GM12878 (cell line): ENCODE results near the gene RIPOR3. TPM values are rescaled to one million over a fixed set of nuclear protein-coding genes. Genes with fewer than 3 reads are reported as not detected.
"Not testable (repeated sequence)": the region's sequence is repeated elsewhere in the genome, so short reads cannot be mapped to it uniquely, and the experiment has no call there.

Source experiments
- ATAC-seq: fragments of 200-7000 bp; cut with Tn5 transposase; 3 replicates; pipeline ENCODE4 v1.9.1; 2020; ENCODE audit warnings: mild to moderate bottlenecking, moderate library complexity
- BruUV-seq: library from RNA; stranded (reverse); fragments of 400-500 nt; replicated peaks from 2 replicates; lab custom pipeline; 2021; lab: Mats Ljungman, UMichigan
- CTCF ChIA-PET: fragments of 300-600 bp; sonication (Branson Sonifier 250); formaldehyde crosslinking; extraction: SDS; loops from one replicate; lab custom pipeline; 2021; ENCODE audit warnings: inconsistent platforms; lab: Yijun Ruan, JAX
- POLR2A ChIA-PET: fragments of 350-600 bp; formaldehyde crosslinking; extraction: SDS; loops from one replicate; lab custom pipeline; 2021; ENCODE audit warnings: inconsistent platforms; lab: Charles Lee
- RAD21 ChIA-PET: fragments of 300-600 bp; sonication (Branson Sonifier 250); formaldehyde crosslinking; loops from one replicate; lab custom pipeline; 2023; ENCODE audit warnings: antibody characterized with exemption; ENCODE audit not compliant: unreplicated experiment; lab: Charles Lee
- SMC1A ChIA-PET: fragments of 300-600 bp; sonication (Branson Sonifier 250); formaldehyde crosslinking; loops from one replicate; lab custom pipeline; 2023; ENCODE audit not compliant: unreplicated experiment, uncharacterized antibody; lab: Charles Lee
- DNase-seq: peaks from one replicate; pipeline ENCODE4 v3.0.0-alpha.2; 2011; ENCODE audit warnings: low read depth, low spot score
- FAIRE-seq: peaks from 3 replicates; lab custom pipeline; 2011; peaks lifted over from hg19 to GRCh38; lab: Jason Lieb, UNC
- H2AFZ ChIP-seq: 2 replicates; pipeline ENCODE4 v1.6.0; 2011; ENCODE audit warnings: low read depth, low read length, control low read depth; ENCODE audit not compliant: control insufficient read depth
- H3K27ac ChIP-seq: 2 replicates; pipeline ENCODE4 v1.5.1; 2011; ENCODE audit warnings: control low read depth; ENCODE audit not compliant: control insufficient read depth, insufficient read depth
- H3K27me3 ChIP-seq, 2 experiments: replicated peaks in 1 of 2; 2 replicates each; pipeline versions ENCODE4 v1.6.0 to v1.6.1; 2011; ENCODE audit warnings: low read length in 1 of 2; ENCODE audit not compliant: control insufficient read depth in 2 of 2, insufficient read depth in 2 of 2
- H3K36me3 ChIP-seq, 2 experiments: 2 replicates each; pipeline ENCODE4 v1.5.1; 2011; ENCODE audit warnings: low read length in 1 of 2; ENCODE audit not compliant: control insufficient read depth in 2 of 2, insufficient read depth in 2 of 2
- H3K4me1 ChIP-seq: 2 replicates; pipeline ENCODE4 v1.6.1; 2011; ENCODE audit warnings: mild to moderate bottlenecking, low read length, moderate library complexity, mixed read lengths; ENCODE audit not compliant: control insufficient read depth, insufficient read depth
- H3K4me2 ChIP-seq: 2 replicates; pipeline ENCODE4 v1.6.0; 2011; ENCODE audit warnings: control low read depth; ENCODE audit not compliant: control insufficient read depth, insufficient read depth
- H3K4me3 ChIP-seq: fragments of 200-600 bp; sonication (generic); 2 replicates; pipeline ENCODE4 v1.5.1; 2016
- H3K79me2 ChIP-seq: 2 replicates; pipeline ENCODE4 v1.6.0; 2011; ENCODE audit warnings: low read length; ENCODE audit not compliant: control insufficient read depth, insufficient read depth
- H3K9ac ChIP-seq: 2 replicates; pipeline ENCODE4 v1.8.0; 2011; ENCODE audit warnings: low read length, control low read depth, mixed read lengths; ENCODE audit not compliant: control insufficient read depth, insufficient read depth
- H3K9me3 ChIP-seq: replicated peaks from 3 replicates; pipeline ENCODE4 v1.5.1; 2011; ENCODE audit warnings: mild to moderate bottlenecking, low read length; ENCODE audit not compliant: control insufficient read depth, insufficient read depth
- H4K20me1 ChIP-seq: 2 replicates; pipeline ENCODE4 v1.6.0; 2011; ENCODE audit not compliant: control insufficient read depth, insufficient read depth
- BCLAF1 ChIP-seq: fragments of 450-650 bp; IDR thresholded peaks from 2 replicates; pipeline ENCODE4 v1.6.1; 2017; ENCODE audit warnings: antibody characterized with exemption, mild to moderate bottlenecking, moderate library complexity
- ETV6 ChIP-seq, 2 experiments: fragments of 450-650 bp in 1 of 2; IDR thresholded peaks in 1 of 2; conservative IDR thresholded peaks in 1 of 2; 2 replicates each; pipeline ENCODE4 v1.6.1; 2014; ENCODE audit warnings: antibody characterized with exemption in 1 of 2, borderline replicate concordance in 1 of 2, low read depth in 1 of 2, mild to moderate bottlenecking in 1 of 2, moderate library complexity in 1 of 2
- NBN ChIP-seq: fragments of 450-650 bp; IDR thresholded peaks from 2 replicates; pipeline ENCODE4 v1.6.1; 2016
- NFXL1 ChIP-seq: fragments of 450-650 bp; IDR thresholded peaks from 2 replicates; pipeline ENCODE4 v1.6.1; 2017; ENCODE audit warnings: antibody characterized with exemption, mild to moderate bottlenecking, borderline replicate concordance
- WGBS: methylation state at CpG from one replicate; pipeline ENCODE4 v1.1.6; 2016; ENCODE audit warnings: low lambda C conversion rate; ENCODE audit not compliant: insufficient replicate concordance, insufficient coverage; ENCODE audit errors: missing lambda C conversion rate; 5-methylcytosine and 5-hydroxymethylcytosine counted together
- in situ Hi-C: fragments of 300-500 bp; cut with MboI; formaldehyde crosslinking; loops from 9 replicates; pipeline ENCODE4 v1.14.3; 2018; ENCODE audit warnings: mixed read lengths
- intact Hi-C: fragments of 100-400 bp; cut with micrococcal nuclease; formaldehyde crosslinking; loops from one replicate; pipeline ENCODE4 v1.14.2; 2022; ENCODE audit not compliant: unreplicated experiment
- polyA plus RNA-seq, 11 experiments: library from polyadenylated mRNA; depleted of rRNA in 4 of 11; unstranded in 6 of 11; stranded (reverse) in 5 of 11; fragments of >200 nt; fragmentation: Nextera tagmentation in 4 of 11; fragmentation: Illumina TruSeq in 1 of 11; extraction: Ambion mirVana in 4 of 11; extraction: Trizol in 1 of 11; gene quantifications; 1 replicate in 1 of 11; 2 replicates in 10 of 11; pipeline versions ENCODE4 v1.2.1 to v1.2.3, GENCODE V29; 2011 to 2016; ENCODE audit warnings: inconsistent platforms in 2 of 11, missing spikeins in 2 of 11, low read depth in 1 of 11
- total RNA-seq, 4 experiments: library from RNA; depleted of rRNA in 3 of 4; stranded (reverse); fragments of >200 nt in 3 of 4; fragmentation: Illumina TruSeq in 1 of 4; extraction: Trizol in 1 of 4; gene quantifications; 2 replicates each; pipeline versions ENCODE4 v1.2.1 to v1.2.3, GENCODE V29; 2013 to 2021

Gene RIPOR3
- total and polyA plus RNA-seq, 10 of the 15 experiments (the other 5 are each of a cell fraction or from before 2014, with no cell fraction given), result 0.04 to 0.55 (median 0.12) TPM; not detected in 6

DNA sequence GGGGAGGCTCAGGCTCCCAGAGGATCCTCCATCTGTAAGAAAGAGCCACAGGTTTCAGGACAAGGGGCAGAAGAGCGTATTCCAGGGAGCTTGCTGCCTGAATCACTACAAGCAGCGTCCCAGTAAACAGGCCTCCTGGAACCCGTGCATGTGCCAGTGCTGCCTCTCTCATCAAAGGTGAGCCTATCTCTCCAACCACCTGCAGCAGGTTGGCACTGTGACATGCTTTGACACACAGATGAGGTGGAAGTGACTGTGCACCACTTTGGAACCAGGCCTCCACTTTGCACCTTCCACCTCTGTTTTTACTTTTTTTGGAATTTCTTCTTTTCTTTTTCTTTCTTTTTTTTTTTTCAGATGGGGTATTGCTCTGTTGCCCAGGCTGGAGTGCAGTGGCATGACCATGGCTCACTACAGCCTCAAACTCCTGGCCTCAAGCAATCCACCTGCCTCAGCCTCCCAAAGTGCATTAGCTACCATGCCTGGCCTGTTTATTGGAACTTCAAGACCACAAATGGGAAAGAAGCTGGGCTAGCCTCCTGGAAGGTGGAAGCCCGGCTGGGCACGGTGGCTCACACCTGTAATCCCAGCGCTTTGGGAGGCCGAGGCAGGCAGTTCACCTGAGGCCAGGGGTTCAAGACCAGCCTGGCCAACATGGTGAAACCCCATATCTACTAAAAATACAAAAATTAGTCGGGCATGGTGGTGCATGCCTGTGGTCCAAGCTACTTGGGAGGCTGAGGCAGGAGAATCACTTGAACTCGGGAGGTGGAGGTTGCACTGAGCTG, 12.5 kb upstream of the RIPOR3 start:
- DNase-seq, ATAC-seq, H3K79me2 ChIP-seq, H3K4me2 ChIP-seq, H2AFZ ChIP-seq, POLR2A ChIA-PET, H4K20me1 ChIP-seq, H3K9me3 ChIP-seq, H3K36me3 ChIP-seq, BruUV-seq, H3K4me1 ChIP-seq, CTCF ChIA-PET, SMC1A ChIA-PET, H3K27me3 ChIP-seq, in situ Hi-C loops, intact Hi-C loops, FAIRE-seq, H3K4me3 ChIP-seq, H3K27ac ChIP-seq, H3K9ac ChIP-seq, RAD21 ChIA-PET: not testable (repeated sequence)
- WGBS, result 27% methylated on average over 9 of the region's 9 CpGs

DNA sequence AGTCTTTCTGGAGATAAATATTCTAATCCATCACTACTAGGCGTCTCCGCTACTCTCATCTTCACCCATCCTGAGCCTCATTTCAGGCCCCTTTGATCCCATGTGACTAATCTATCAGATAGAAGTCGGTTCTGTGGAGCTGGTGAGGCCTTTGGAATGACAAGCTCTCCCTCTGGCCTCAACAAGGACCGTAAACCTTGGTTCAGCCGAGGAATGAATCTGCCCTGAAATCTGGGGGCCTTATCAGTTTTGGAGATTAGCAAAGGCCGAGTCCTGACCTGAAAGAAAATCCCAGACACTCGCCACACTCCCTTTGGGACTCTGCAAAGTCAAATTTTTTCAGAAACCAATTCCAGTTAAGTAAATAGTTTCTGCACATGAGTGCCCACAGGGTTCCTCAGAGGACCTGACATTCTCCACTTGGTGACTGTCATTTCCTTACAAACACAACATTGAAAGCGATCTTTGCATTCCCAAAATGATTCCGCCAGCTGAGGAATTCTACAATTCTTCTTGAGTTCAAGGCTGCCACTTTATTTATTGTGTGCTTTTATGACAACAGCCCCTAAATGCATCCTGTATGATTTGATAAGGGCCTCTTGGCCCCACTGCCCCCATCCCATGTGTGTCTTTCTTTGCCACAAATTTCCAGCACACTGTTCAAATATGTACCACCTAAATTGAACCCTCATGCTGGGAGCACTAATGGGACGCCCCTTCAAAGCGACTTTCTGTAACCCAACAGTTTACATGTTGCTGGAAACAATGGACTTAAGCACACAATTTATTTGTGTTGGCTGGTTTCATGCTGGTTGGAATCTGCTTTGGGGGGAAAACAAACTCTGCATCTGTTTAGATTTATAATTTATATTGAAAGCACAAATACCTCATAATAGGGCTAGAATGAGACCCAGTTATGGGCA, 10.0 kb upstream of the RIPOR3 start:
- TF ChIP-seq NBN (no peak), NFXL1 (peak; percentile 85), ETV6 (conservative IDR thresholded peaks at IDR 0.05 in 1 of 2, IDR thresholded peaks at IDR 0.05 in 1 of 2; ENCODE audit: borderline replicate concordance in 1 of 2, low read depth in 1 of 2) (peak in 1 of 2 experiments; percentile 77; a peak in 1 of 4 replicates), BCLAF1 (no peak)
- SMC1A ChIA-PET, result no interaction called here
- H3K27ac ChIP-seq, result no peak overlapping the region
- H3K36me3 ChIP-seq, result no peaks in the 10 kb centered on the region
- H3K79me2 ChIP-seq, result no peaks in the 10 kb centered on the region
- no peaks in the 10 kb centered on the region for H3K9me3 ChIP-seq
- H2AFZ ChIP-seq, result no peak overlapping the region
- POLR2A ChIA-PET, result interaction anchor here (0.7 kb wide), 1 partner anchor 48 kb away, joined by 3 read pairs; no protein-coding TSS in a partner anchor
- RAD21 ChIA-PET, result no interaction called here
- WGBS, result 33% methylated on average over 11 of the region's 11 CpGs
- in situ Hi-C loops (no loop called here), intact Hi-C loops (no loop called here)
- H3K4me2 ChIP-seq, result no peak overlapping the region
- CTCF ChIA-PET, result no interaction called here
- H3K27me3 ChIP-seq, result peaks cover 0 to 4% of the 10 kb centered on the region in 2 experiments; a peak in 2 of 4 replicates
- no TSS peak for BruUV-seq
- ATAC-seq (no peak), FAIRE-seq (no peak), DNase-seq (no peak)
- no peak overlapping the region for H3K4me3 ChIP-seq
- H4K20me1 ChIP-seq, result no peaks in the 10 kb centered on the region
- H3K9ac ChIP-seq, result no peak overlapping the region
- no peaks in the 10 kb centered on the region for H3K4me1 ChIP-seq
